ENCODE results near the gene ABCC1.
"Not testable (repeated sequence)": the region's sequence is repeated elsewhere in the genome, so short reads cannot be mapped to it uniquely, and the experiment has no call there.

The ABCC1 gene

GRCh38 chr16:15947983-15948509, 1.4 kb upstream of the ABCC1 start:
- DNase-seq = no peak

GRCh38 chr16:15948532-15949209, 745 bp upstream of the ABCC1 start:
- peak; percentile 12 for DNase-seq

GRCh38 chr16:15950161-15950854, 892 bp downstream of the ABCC1 start:
- no peak for DNase-seq

- no peak for DNase-seq
Observed at GRCh38 chr16:15950869-15951268, 1.5 kb downstream of the ABCC1 start.

- DNase-seq = no peak
Observed at GRCh38 chr16:15951852-15952251, 2.4 kb downstream of the ABCC1 start.

- no peak for DNase-seq
Observed at GRCh38 chr16:15952265-15952711, 2.9 kb downstream of the ABCC1 start.

GRCh38 chr16:15953477-15953876, 4.1 kb downstream of the ABCC1 start:
- no peak for DNase-seq

GRCh38 chr16:15953929-15954813, 4.8 kb downstream of the ABCC1 start:
- no peak for DNase-seq

- peak; percentile 86 for DNase-seq
Observed at GRCh38 chr16:15954814-15955151, 5.4 kb downstream of the ABCC1 start.

- DNase-seq = no peak
Observed at GRCh38 chr16:15955425-15955824, 6.0 kb downstream of the ABCC1 start.

GRCh38 chr16:15956106-15956505, 6.7 kb downstream of the ABCC1 start:
- DNase-seq = not testable (repeated sequence)

GRCh38 chr16:15958703-15959348, 9.4 kb downstream of the ABCC1 start:
- DNase-seq = no peak

- DNase-seq = no peak
Observed at GRCh38 chr16:15960124-15960971, 10.9 kb downstream of the ABCC1 start.

- DNase-seq = no peak
Observed at GRCh38 chr16:15961060-15961511, 11.7 kb downstream of the ABCC1 start.

- DNase-seq = no peak
Observed at GRCh38 chr16:15961571-15962090, 12.2 kb downstream of the ABCC1 start.

GRCh38 chr16:15963307-15963910, 14.0 kb downstream of the ABCC1 start:
- no peak for DNase-seq

- DNase-seq = no peak
Observed at GRCh38 chr16:15966420-15966819, 17.0 kb downstream of the ABCC1 start.

GRCh38 chr16:15966836-15967546, 17.6 kb downstream of the ABCC1 start:
- DNase-seq = no peak

GRCh38 chr16:15967655-15968315, 18.4 kb downstream of the ABCC1 start:
- no peak for DNase-seq

- no peak for DNase-seq
Observed at GRCh38 chr16:15970202-15970601, 20.8 kb downstream of the ABCC1 start.

Measured in MV-4-11 (cell line).